ENCODE results near the gene HOXB5. TPM values are rescaled to one million over a fixed set of nuclear protein-coding genes. Genes with fewer than 3 reads are reported as not detected.

HOXB5 gene
- total RNA-seq (1 to 10 TPM in 1 of 9 donors, under 1 TPM in 2, not detected in 6; 0.17 to 1.0 (median 0.35) TPM), polyA plus RNA-seq (under 1 TPM; 0.04 to 0.08 TPM)
- long read RNA-seq, donor 1, result 0 reads
- long read RNA-seq, donor 2, result 0 reads
- long read RNA-seq, donor 3, result 0 reads

DNA sequence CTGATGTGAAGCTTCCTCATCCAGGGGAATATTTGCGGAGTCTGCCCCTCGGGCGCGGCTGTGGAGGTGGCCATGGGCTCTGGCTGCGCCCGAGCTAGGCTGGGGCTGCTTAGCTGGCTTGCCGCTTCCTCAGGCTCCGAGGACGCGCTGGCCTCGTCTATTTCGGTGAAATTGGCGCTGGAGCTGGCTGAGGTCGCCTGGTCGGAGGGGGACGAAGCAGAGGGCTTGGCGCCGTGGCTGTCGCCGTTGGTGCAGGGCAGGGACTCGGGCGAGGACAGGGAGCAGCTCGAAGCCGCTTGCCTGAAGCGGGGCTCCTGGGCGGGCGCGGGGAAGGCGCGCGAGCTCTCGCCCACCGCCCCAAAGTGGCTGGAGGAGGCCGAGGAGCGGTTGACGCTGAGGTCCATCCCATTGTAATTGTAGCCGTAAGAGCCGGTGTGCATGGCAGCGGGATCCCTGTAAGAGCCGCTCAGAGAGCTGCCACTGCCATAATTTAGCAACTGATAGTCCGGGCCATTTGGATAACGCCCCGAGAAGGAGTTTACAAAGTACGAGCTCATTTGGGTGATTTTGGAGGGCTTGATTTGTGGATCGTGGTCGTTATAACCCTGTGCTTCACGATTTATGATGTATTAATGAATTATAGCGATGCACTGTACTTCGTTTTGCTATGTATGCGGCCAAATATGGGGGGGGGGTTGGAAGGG, at the start of gene HOXB5:
Gene HOXB5 (minus strand): TSS at position 654 of the 704 bp plus-strand sequence. CDS start 97 bp downstream, at position 557.
- Histone ChIP-seq H3K4me3 (peak within 1 kb of the TSS; percentile 2 to 54 (median 30)), H3K4me1 (peaks cover 0 to 45% (median 20%) of the 10 kb centered on the region in 12 donors), H3K27ac (peak within 1 kb of the TSS in 1 of 12 donors; percentile 97), H3K36me3 (no peaks in the 10 kb centered on the region), H3K27me3 (peaks cover 69 to 100% (median 98%) of the 10 kb centered on the region in 9 donors), H3K9me3 (no peaks in the 10 kb centered on the region)
- TF ChIP-seq POLR2A (IDR thresholded peaks at IDR 0.05), result no peak
- TF ChIP-seq, protein P1, sequence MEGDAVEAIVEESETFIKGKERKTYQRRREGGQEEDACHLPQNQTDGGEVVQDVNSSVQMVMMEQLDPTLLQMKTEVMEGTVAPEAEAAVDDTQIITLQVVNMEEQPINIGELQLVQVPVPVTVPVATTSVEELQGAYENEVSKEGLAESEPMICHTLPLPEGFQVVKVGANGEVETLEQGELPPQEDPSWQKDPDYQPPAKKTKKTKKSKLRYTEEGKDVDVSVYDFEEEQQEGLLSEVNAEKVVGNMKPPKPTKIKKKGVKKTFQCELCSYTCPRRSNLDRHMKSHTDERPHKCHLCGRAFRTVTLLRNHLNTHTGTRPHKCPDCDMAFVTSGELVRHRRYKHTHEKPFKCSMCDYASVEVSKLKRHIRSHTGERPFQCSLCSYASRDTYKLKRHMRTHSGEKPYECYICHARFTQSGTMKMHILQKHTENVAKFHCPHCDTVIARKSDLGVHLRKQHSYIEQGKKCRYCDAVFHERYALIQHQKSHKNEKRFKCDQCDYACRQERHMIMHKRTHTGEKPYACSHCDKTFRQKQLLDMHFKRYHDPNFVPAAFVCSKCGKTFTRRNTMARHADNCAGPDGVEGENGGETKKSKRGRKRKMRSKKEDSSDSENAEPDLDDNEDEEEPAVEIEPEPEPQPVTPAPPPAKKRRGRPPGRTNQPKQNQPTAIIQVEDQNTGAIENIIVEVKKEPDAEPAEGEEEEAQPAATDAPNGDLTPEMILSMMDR (IDR thresholded peaks at IDR 0.05), result no peak
- intact Hi-C loops (cut with DNase I), result loop anchor here in 5 of 10 donors (2.0 to 5.0 kb wide), 4 partner anchors 241 to 256 kb away; no protein-coding TSS in a partner anchor
- WGBS, 4 donors, result 2 to 5% (median 2%) methylated on average over 21 to 50 of the region's 50 CpGs
- DNase-seq, result no peak
- no peak for ATAC-seq

DNA sequence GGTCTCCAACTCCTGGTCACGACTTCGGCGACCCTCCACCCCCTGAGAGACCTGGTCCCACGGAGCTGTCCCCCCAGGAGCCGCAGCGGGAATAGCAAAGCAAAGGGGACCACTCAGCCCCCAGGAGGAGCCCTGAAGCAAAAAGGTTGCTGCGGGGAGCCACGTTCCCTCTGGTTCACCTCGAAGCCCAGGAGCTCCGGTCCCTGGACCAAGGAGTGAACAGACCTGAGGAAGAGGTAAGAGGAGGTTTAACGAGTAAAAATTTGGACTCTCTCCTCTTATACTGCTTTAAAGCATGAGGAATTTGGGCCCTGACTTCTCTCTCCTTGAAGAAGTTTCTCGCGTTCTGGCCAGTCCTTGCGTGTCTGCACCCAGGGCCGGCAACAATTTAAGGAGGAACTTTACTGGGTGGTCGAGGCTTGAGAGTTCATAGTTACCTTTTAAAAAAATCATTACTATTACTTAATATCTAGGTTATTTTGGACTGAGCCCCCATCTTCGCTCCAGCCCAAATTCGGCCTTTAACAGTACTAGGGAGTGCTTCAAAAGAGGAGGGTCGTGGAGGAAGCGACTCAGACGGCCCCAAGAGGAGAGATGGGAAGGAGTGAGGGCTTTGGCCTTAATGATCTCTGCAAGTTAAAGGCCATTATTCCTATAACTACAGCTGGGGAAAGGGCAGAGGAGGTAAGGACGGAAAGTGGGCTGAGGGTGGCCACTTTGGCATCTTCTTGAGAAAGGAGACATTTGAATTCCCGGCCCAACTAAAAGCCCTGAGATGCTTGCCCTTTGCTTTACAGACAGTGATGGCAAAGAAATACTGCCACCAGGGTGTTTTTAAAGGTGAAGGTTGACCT, 49.5 kb upstream of the HOXB5 start:
- no peak overlapping the region for H3K27ac ChIP-seq
- no peaks in the 10 kb centered on the region for H3K36me3 ChIP-seq
- intact Hi-C loops (cut with DNase I), result no loop called here
- no peak for ATAC-seq
- no peaks in the 10 kb centered on the region for H3K9me3 ChIP-seq
- TF ChIP-seq, protein P1 (IDR thresholded peaks at IDR 0.05), result no peak
- TF ChIP-seq POLR2A (IDR thresholded peaks at IDR 0.05), result no peak
- WGBS, 4 donors, result 17 to 23% (median 17%) methylated on average over 23 of the region's 23 CpGs
- H3K27me3 ChIP-seq, result peaks cover 71 to 100% (median 95%) of the 10 kb centered on the region in 9 donors
- no peak overlapping the region for H3K4me3 ChIP-seq
- H3K4me1 ChIP-seq, result peaks cover 0 to 14% (median 0%) of the 10 kb centered on the region in 12 donors
- DNase-seq, result no peak

DNA sequence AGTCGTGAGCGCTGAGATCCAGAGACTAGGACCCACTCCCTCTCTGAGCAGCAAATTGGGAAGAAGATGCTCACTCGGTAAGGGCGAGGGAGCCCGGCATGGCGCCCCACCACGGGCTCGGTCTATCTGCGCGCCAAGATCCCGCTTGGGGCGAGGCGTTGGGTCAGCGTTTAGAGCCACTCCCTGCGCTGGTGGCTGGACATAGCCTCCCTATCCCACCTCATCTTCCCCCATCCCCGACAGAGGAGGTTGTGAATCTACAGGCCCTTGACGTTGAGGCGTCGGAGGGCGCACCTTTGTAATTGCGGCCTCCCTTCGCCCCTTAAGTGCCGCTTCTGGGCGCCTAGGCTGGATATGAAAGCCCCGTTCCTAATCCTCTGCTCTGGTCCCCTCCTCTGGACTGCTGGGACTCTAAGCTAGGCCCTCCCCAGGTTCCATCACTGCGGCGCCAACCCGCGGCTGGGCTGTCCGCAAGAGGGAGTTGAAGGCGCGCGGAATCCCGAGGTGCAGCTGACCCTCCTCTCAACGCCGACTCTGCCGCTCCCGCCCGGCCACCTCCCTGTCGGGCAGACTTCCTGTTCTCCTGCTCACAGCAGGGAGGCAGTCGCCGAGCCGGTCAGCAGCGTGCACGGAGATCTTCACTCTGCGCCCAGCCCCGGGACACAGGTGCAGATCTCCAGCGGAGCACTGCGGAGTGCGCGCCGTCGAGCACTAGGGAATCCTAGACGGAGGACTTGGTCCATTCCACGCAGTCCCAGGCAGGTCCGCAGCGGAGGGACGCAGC, 48.7 kb upstream of the HOXB5 start:
- intact Hi-C loops (cut with DNase I), result no loop called here
- WGBS, 4 donors, result 2 to 7% (median 4%) methylated on average over 38 to 58 of the region's 58 CpGs
- peak overlapping the region in 1 of 12 donors; percentile 3 for H3K4me3 ChIP-seq
- DNase-seq (no peak), ATAC-seq (no peak)
- H3K4me1 ChIP-seq, result peaks cover 0 to 8% (median 0%) of the 10 kb centered on the region in 12 donors
- H3K27ac ChIP-seq, result no peak overlapping the region
- peaks cover 75 to 100% (median 95%) of the 10 kb centered on the region in 9 donors for H3K27me3 ChIP-seq
- no peak for TF ChIP-seq POLR2A (IDR thresholded peaks at IDR 0.05)
- TF ChIP-seq, protein P1 (IDR thresholded peaks at IDR 0.05), result no peak
- no peaks in the 10 kb centered on the region for H3K9me3 ChIP-seq
- no peaks in the 10 kb centered on the region for H3K36me3 ChIP-seq
